22Rv1 (cell line): Measurements from ENCODE around the gene RIMS4.

Source experiments
- CTCF ChIP-seq: fragments of 450-650 bp; IDR thresholded peaks from 2 replicates; pipeline ENCODE4 v1.5.1; 2017; ENCODE audit warnings: mild to moderate bottlenecking
- ZFX ChIP-seq: fragments of 450-650 bp; IDR thresholded peaks from 2 replicates; pipeline ENCODE4 v1.6.1; 2017; ENCODE audit warnings: antibody characterized with exemption, borderline replicate concordance

- no peak for TF ChIP-seq CTCF
- no peak for TF ChIP-seq ZFX
Measured at GRCh38 chr20:44720997-44721784, 89.2 kb downstream of the RIMS4 start.
